A549 (cell line): ENCODE measurements around the gene SUGCT. TPM values are rescaled to one million over a fixed set of nuclear protein-coding genes. Genes with fewer than 3 reads are reported as not detected.

Source experiments
- ATAC-seq, 2 experiments: fragments of 200-7000 bp in 1 of 2; fragments of >200 bp in 1 of 2; cut with Nextera tagmentation in 1 of 2; cut with Tn5 transposase in 1 of 2; 3 replicates each; pipeline versions ENCODE4 v1.8.0 to v1.9.1; 2018 to 2020; ENCODE audit warnings: mild to moderate bottlenecking in 1 of 2, moderate library complexity in 1 of 2
- CTCF ChIA-PET: fragments of 300-600 bp; sonication (Branson Sonifier 250); formaldehyde crosslinking; extraction: SDS; loops from one replicate; lab custom pipeline; 2021; ENCODE audit warnings: antibody characterized with exemption, inconsistent platforms; lab: Yijun Ruan, JAX
- POLR2A ChIA-PET: fragments of 350-600 bp; formaldehyde crosslinking; extraction: SDS; loops from one replicate; lab custom pipeline; 2021; ENCODE audit warnings: antibody characterized with exemption, inconsistent platforms; lab: Yijun Ruan, JAX
- DNase-seq, 2 experiments: peaks; one replicate each; pipeline versions ENCODE4 v3.0.0 to v3.0.0-alpha.2; 2011 to 2016; ENCODE audit warnings: low read depth in 1 of 2, low spot score in 1 of 2
- FAIRE-seq: peaks from 2 replicates; lab custom pipeline; 2011; peaks lifted over from hg19 to GRCh38; lab: Jason Lieb, UNC
- H3K27ac ChIP-seq, 2 experiments: fragments of >200 bp; sonication (Bioruptor Twin); formaldehyde crosslinking; 3 replicates each; pipeline ENCODE4 v1.5.1; 2016 to 2017
- H3K4me1 ChIP-seq: fragments of >200 bp; sonication (Bioruptor Twin); formaldehyde crosslinking; 3 replicates; pipeline ENCODE4 v1.6.1; 2016
- H3K4me2 ChIP-seq: fragments of >200 bp; sonication (Bioruptor Twin); formaldehyde crosslinking; 3 replicates; pipeline ENCODE4 v1.6.1; 2016
- H3K4me3 ChIP-seq: fragments of >200 bp; sonication (Bioruptor Twin); formaldehyde crosslinking; 3 replicates; pipeline ENCODE4 v1.5.1; 2016
- H3K9me3 ChIP-seq: fragments of >200 bp; sonication (Bioruptor Twin); formaldehyde crosslinking; 3 replicates; pipeline ENCODE4 v1.6.1; 2016
- CBX2 ChIP-seq: fragments of 200-600 bp; sonication (generic); IDR thresholded peaks from 2 replicates; pipeline ENCODE4 v1.6.1; 2016; ENCODE audit warnings: low read depth, mild to moderate bottlenecking, borderline replicate concordance
- CEBPB ChIP-seq, 2 experiments: fragments of >200 bp in 1 of 2; sonication (Bioruptor Twin) in 1 of 2; formaldehyde crosslinking in 1 of 2; IDR thresholded peaks; 2 replicates each; pipeline ENCODE4 v1.6.1; 2012 to 2016
- CTCF ChIP-seq: fragments of >200 bp; sonication (Bioruptor Twin); formaldehyde crosslinking; IDR thresholded peaks from 3 replicates; pipeline ENCODE4 v1.5.1; 2016
- E2F6 ChIP-seq: IDR thresholded peaks from 2 replicates; pipeline ENCODE4 v1.6.1; 2012; ENCODE audit warnings: low read depth, borderline replicate concordance
- EHMT2 ChIP-seq: fragments of 200-600 bp; sonication (generic); IDR thresholded peaks from 2 replicates; pipeline ENCODE4 v1.6.1; 2016; ENCODE audit warnings: antibody characterized with exemption, low read depth, mild to moderate bottlenecking, moderate library complexity
- FOSL2 ChIP-seq, 2 experiments: fragments of 450-650 bp in 1 of 2; fragments of >200 bp in 1 of 2; sonication (Bioruptor Twin) in 1 of 2; formaldehyde crosslinking; IDR thresholded peaks; 2 replicates each; pipeline versions ENCODE4 v1.5.0 to v1.6.1; 2016 to 2020; ENCODE audit warnings: mild to moderate bottlenecking in 1 of 2, moderate library complexity in 1 of 2
- GATA3 ChIP-seq: IDR thresholded peaks from 2 replicates; pipeline ENCODE4 v1.6.1; 2012; ENCODE audit warnings: borderline replicate concordance
- HES2 ChIP-seq: fragments of >200 bp; sonication (Bioruptor Twin); formaldehyde crosslinking; IDR thresholded peaks from 2 replicates; pipeline ENCODE4 v1.6.1; 2016
- HMGXB4 ChIP-seq: fragments of 250-450 bp; sonication (Bioruptor Pico); IDR thresholded peaks from 2 replicates; pipeline ENCODE4 v1.5.0; 2021; ENCODE audit warnings: mild to moderate bottlenecking, moderate library complexity, borderline replicate concordance
- HOXA7 ChIP-seq: fragments of 250-450 bp; sonication (Bioruptor Pico); IDR thresholded peaks from 2 replicates; pipeline ENCODE4 v1.5.0; 2020; ENCODE audit warnings: mild to moderate bottlenecking, moderate library complexity
- HOXB5 ChIP-seq: fragments of 250-450 bp; sonication (Bioruptor Pico); IDR thresholded peaks from 2 replicates; pipeline ENCODE4 v1.5.0; 2020; ENCODE audit warnings: mild to moderate bottlenecking, moderate library complexity
- KDM1A ChIP-seq: fragments of 200-600 bp; sonication (generic); IDR thresholded peaks from 2 replicates; pipeline ENCODE4 v1.6.1; 2016; ENCODE audit warnings: low read depth, mild to moderate bottlenecking
- KDM5A ChIP-seq: fragments of 200-600 bp; sonication (generic); IDR thresholded peaks from 2 replicates; pipeline ENCODE4 v1.6.1; 2016; ENCODE audit warnings: antibody characterized with exemption, mild to moderate bottlenecking
- MAFK ChIP-seq: fragments of 450-650 bp; IDR thresholded peaks from 2 replicates; pipeline ENCODE4 v1.6.1; 2014; ENCODE audit not compliant: partially characterized antibody
- MAX ChIP-seq: IDR thresholded peaks from 2 replicates; pipeline ENCODE4 v1.6.1; 2012
- MYC ChIP-seq: IDR thresholded peaks from 2 replicates; pipeline ENCODE4 v1.6.1; 2012; ENCODE audit warnings: mild to moderate bottlenecking, inconsistent platforms, low read length, improper control_type of control experiment, borderline replicate concordance
- NPAS2 ChIP-seq: fragments of 250-450 bp; sonication (Bioruptor Pico); IDR thresholded peaks from 2 replicates; pipeline ENCODE4 v1.8.0; 2022; ENCODE audit warnings: mild to moderate bottlenecking, moderate library complexity, borderline replicate concordance
- RAD21 ChIP-seq, 2 experiments: fragments of >200 bp in 1 of 2; sonication (Bioruptor Twin) in 1 of 2; formaldehyde crosslinking in 1 of 2; IDR thresholded peaks in 1 of 2; conservative IDR thresholded peaks in 1 of 2; 2 replicates in 1 of 2; 3 replicates in 1 of 2; pipeline ENCODE4 v1.6.1; 2012 to 2018; ENCODE audit warnings: inconsistent platforms in 1 of 2
- RARB ChIP-seq: fragments of 250-450 bp; sonication (Bioruptor Pico); IDR thresholded peaks from 2 replicates; pipeline ENCODE4 v1.8.0; 2021; ENCODE audit warnings: mild to moderate bottlenecking, moderate library complexity
- RCOR1 ChIP-seq: fragments of 150-350 bp; IDR thresholded peaks from 2 replicates; pipeline ENCODE4 v1.6.1; 2014; ENCODE audit warnings: antibody characterized with exemption, low read length, low read depth
- REST ChIP-seq: fragments of 200-600 bp; sonication (generic); IDR thresholded peaks from 2 replicates; pipeline ENCODE4 v1.6.1; 2016; ENCODE audit warnings: antibody characterized with exemption, mild to moderate bottlenecking, moderate library complexity
- SMC3 ChIP-seq: fragments of >200 bp; sonication (Bioruptor Twin); formaldehyde crosslinking; IDR thresholded peaks from 3 replicates; pipeline ENCODE4 v1.6.1; 2018; ENCODE audit warnings: inconsistent platforms
- WGBS: methylation state at CpG from one replicate; pipeline ENCODE4 v1.1.6; 2017; ENCODE audit errors: missing lambda C conversion rate; 5-methylcytosine and 5-hydroxymethylcytosine counted together
- polyA plus RNA-seq, 4 experiments: library from polyadenylated mRNA; depleted of rRNA in 3 of 4; stranded (reverse); fragments of >200 nt; fragmentation: RNase III in 1 of 4; extraction: RNeasy Plus Mini Kit Qiagen cat#74134 plus additional on column Dnase treatment in 1 of 4; gene quantifications; 2 replicates in 3 of 4; 3 replicates in 1 of 4; pipeline ENCODE4 v1.2.3, GENCODE V29; 2011 to 2017

Gene SUGCT
- polyA plus RNA-seq, 2 of the 4 experiments (the other 2 are of a cell fraction) = 1.4 to 1.6 TPM

- H3K4me1 ChIP-seq = peaks cover 9% of the 10 kb centered on the region; the same call in 1 of the 3 replicates
- no peak for FAIRE-seq
- CTCF ChIA-PET = no interaction called here
Measured at GRCh38 chr7:40720416-40720815, 585.6 kb downstream of the SUGCT start.

GRCh38 chr7:40721342-40721949 is 586.6 kb downstream of the SUGCT start:
- POLR2A ChIA-PET = no interaction called here
- H3K27ac ChIP-seq = no peak overlapping the region

More at GRCh38 chr7:40720416-40720815, 585.6 kb downstream of the SUGCT start:
- TF ChIP-seq EHMT2 (no peak), HMGXB4 (CRISPR knock-in tag) (no peak), FOSL2 (IDR thresholded peaks at IDR 0.05) (no peak), FOSL2 (CRISPR knock-in tag; IDR thresholded peaks at IDR 0.05) (no peak), E2F6 (no peak), HOXB5 (CRISPR knock-in tag) (no peak), REST (no peak), NPAS2 (CRISPR knock-in tag) (no peak), MAX (no peak), SMC3 (no peak), KDM1A (no peak), HOXA7 (no peak), GATA3 (no peak), RCOR1 (no peak), MAFK (no peak), RARB (CRISPR knock-in tag) (no peak), CBX2 (no peak)
- H3K4me2 ChIP-seq = no peak overlapping the region
- no peak overlapping the region for H3K4me3 ChIP-seq
- POLR2A ChIA-PET = no interaction called here
- H3K27ac ChIP-seq = no peak overlapping the region
- DNase-seq (no peak), ATAC-seq (no peak)
- no peaks in the 10 kb centered on the region for H3K9me3 ChIP-seq
- WGBS = 40% methylated on average over 1 of the region's 1 CpG

More at GRCh38 chr7:40721342-40721949, 586.6 kb downstream of the SUGCT start:
- FAIRE-seq = no peak
- no peak for DNase-seq
- Histone ChIP-seq H3K4me1 (peaks cover 9% of the 10 kb centered on the region; the same call in 1 of the 3 replicates), H3K9me3 (no peaks in the 10 kb centered on the region), H3K4me2 (no peak overlapping the region), H3K4me3 (no peak overlapping the region)
- no peak for ATAC-seq
- no peak for TF ChIP-seq RCOR1
- no peak for TF ChIP-seq HES2
- TF ChIP-seq KDM5A = no peak
- TF ChIP-seq RAD21 (conservative IDR thresholded peaks at IDR 0.05 in 1 of 2, IDR thresholded peaks at IDR 0.05 in 1 of 2) = no peak
- no peak for TF ChIP-seq NPAS2 (CRISPR knock-in tag)
- no peak for TF ChIP-seq E2F6
- TF ChIP-seq CEBPB (IDR thresholded peaks at IDR 0.05) = no peak
- no peak for TF ChIP-seq MYC
- no peak for TF ChIP-seq CTCF
- 42% methylated on average over 2 of the region's 2 CpGs for WGBS
- CTCF ChIA-PET = interaction anchor here (0.6 kb wide), 1 partner anchor 17 kb away, joined by 3 read pairs; no protein-coding TSS in a partner anchor
